K562 (cell line): ENCODE data around the gene SLC25A36. TPM values are rescaled to one million over a fixed set of nuclear protein-coding genes. Genes with fewer than 3 reads are reported as not detected.

ENCODE experiments used
- ATF1 ChIP-seq, 2 experiments: fragments of 450-650 bp in 1 of 2; IDR thresholded peaks; 2 replicates each; pipeline ENCODE4 v1.6.1; 2016; ENCODE audit warnings: missing compliant biosample characterization in 1 of 2, missing genetic modification characterization in 1 of 2
- ATF7 ChIP-seq: fragments of 450-650 bp; IDR thresholded peaks from 2 replicates; pipeline ENCODE4 v1.7.1; 2014; ENCODE audit warnings: mild to moderate bottlenecking, moderate library complexity
- C11orf30 ChIP-seq: fragments of 450-650 bp; IDR thresholded peaks from 2 replicates; pipeline ENCODE4 v1.6.1; 2016; ENCODE audit warnings: low read depth, mild to moderate bottlenecking
- CHCHD3 ChIP-seq: fragments of 250-450 bp; sonication (Bioruptor Pico); IDR thresholded peaks from 2 replicates; pipeline ENCODE4 v2.1.2; 2022; ENCODE audit warnings: mild to moderate bottlenecking
- CHD2 ChIP-seq: IDR thresholded peaks from 2 replicates; pipeline ENCODE4 v1.6.1; 2011; ENCODE audit warnings: low read depth, low read length
- ETV6 ChIP-seq, 3 experiments: fragments of 150-350 bp in 1 of 3; sonication (generic) in 1 of 3; formaldehyde crosslinking in 1 of 3; IDR thresholded peaks; 2 replicates each; pipeline versions ENCODE4 v1.6.1 to v1.8.0; 2014 to 2022; ENCODE audit warnings: borderline replicate concordance in 2 of 3, low read depth in 2 of 3, antibody characterized with exemption in 1 of 3, low read length in 1 of 3, mild to moderate bottlenecking in 1 of 3, missing genetic modification reagents in 1 of 3
- FOXA3 ChIP-seq, 2 experiments: fragments of 450-650 bp in 1 of 2; sonication (generic) in 1 of 2; formaldehyde crosslinking; IDR thresholded peaks in 1 of 2; conservative IDR thresholded peaks in 1 of 2; 2 replicates each; pipeline versions ENCODE4 v1.4.0 to v1.8.0; 2020 to 2022; ENCODE audit warnings: mild to moderate bottlenecking in 2 of 2, missing genetic modification reagents in 1 of 2
- GTF2F1 ChIP-seq: IDR thresholded peaks from 2 replicates; pipeline ENCODE4 v1.6.1; 2011; ENCODE audit warnings: low read depth, low read length, improper control_type of control experiment
- HMG20B ChIP-seq: fragments of 250-450 bp; sonication (Bioruptor Pico); IDR thresholded peaks from 2 replicates; pipeline ENCODE4 v1.5.0; 2021; ENCODE audit warnings: mild to moderate bottlenecking
- MTA3 ChIP-seq: fragments of 450-650 bp; formaldehyde crosslinking; IDR thresholded peaks from 2 replicates; pipeline ENCODE4 v1.6.1; 2017; ENCODE audit warnings: mild to moderate bottlenecking, borderline replicate concordance
- RUNX1 ChIP-seq: sonication (generic); IDR thresholded peaks from 2 replicates; pipeline ENCODE4 v1.6.1; 2016; ENCODE audit warnings: antibody characterized with exemption, low read depth
- TAF1 ChIP-seq: IDR thresholded peaks from 2 replicates; pipeline ENCODE4 v1.6.1; 2011; ENCODE audit warnings: mild to moderate bottlenecking, low read length, moderate library complexity; ENCODE audit not compliant: insufficient read depth, control insufficient read depth, severe bottlenecking; ENCODE audit errors: extremely low read depth
- TBL1XR1 ChIP-seq, 2 experiments: IDR thresholded peaks; 2 replicates each; pipeline ENCODE4 v1.6.1; 2012; ENCODE audit warnings: improper control_type of control experiment in 2 of 2, low read length in 2 of 2, mild to moderate bottlenecking in 1 of 2
- ZBTB49 ChIP-seq: sonication (generic); formaldehyde crosslinking; IDR thresholded peaks from 2 replicates; pipeline ENCODE4 v1.8.0; 2022; ENCODE audit warnings: missing genetic modification reagents, mild to moderate bottlenecking, borderline replicate concordance
- ZC3H4 ChIP-seq: sonication (generic); formaldehyde crosslinking; IDR thresholded peaks from 2 replicates; pipeline ENCODE4 v1.9.0; 2021; ENCODE audit warnings: missing genetic modification reagents, borderline replicate concordance
- ZNF232 ChIP-seq: sonication (generic); formaldehyde crosslinking; IDR thresholded peaks from 2 replicates; pipeline ENCODE4 v1.8.0; 2022; ENCODE audit warnings: mild to moderate bottlenecking, missing genetic modification reagents
- ZNF263 ChIP-seq: sonication (generic); formaldehyde crosslinking; IDR thresholded peaks from 2 replicates; pipeline ENCODE4 v1.8.0; 2022; ENCODE audit warnings: mild to moderate bottlenecking, missing genetic modification reagents, borderline replicate concordance
- polyA plus RNA-seq, 8 experiments: library from polyadenylated mRNA; depleted of rRNA in 4 of 8; stranded (reverse) in 5 of 8; unstranded in 3 of 8; fragments of >200 nt; fragmentation: Nextera tagmentation in 2 of 8; fragmentation: Illumina TruSeq in 1 of 8; extraction: Ambion mirVana in 2 of 8; extraction: Trizol in 1 of 8; gene quantifications; 2 replicates each; pipeline versions ENCODE4 v1.2.1 to v1.2.3, GENCODE V29; 2011 to 2014; ENCODE audit warnings: inconsistent platforms in 1 of 8, missing spikeins in 1 of 8
- total RNA-seq, 7 experiments: library from RNA; depleted of rRNA in 6 of 7; stranded (reverse); fragments of >200 nt in 6 of 7; fragmentation: Illumina TruSeq in 2 of 7; extraction: Trizol in 2 of 7; gene quantifications; 2 replicates each; pipeline versions ENCODE4 v1.2.1 to v1.2.3, GENCODE V29; 2011 to 2021; ENCODE audit warnings: low replicate concordance in 1 of 7
- TF ChIP-seq, protein P1 (sequence below): sonication (generic); formaldehyde crosslinking; IDR thresholded peaks from 2 replicates; pipeline ENCODE4 v1.8.1; 2022; ENCODE audit warnings: missing genetic modification reagents
- TF ChIP-seq, protein P2 (sequence below): fragments of 450-650 bp; IDR thresholded peaks from 2 replicates; pipeline ENCODE4 v1.6.1; 2016; ENCODE audit warnings: borderline replicate concordance

Gene SLC25A36
- total and polyA plus RNA-seq, 9 of the 15 experiments (the other 6 are each of a cell fraction or from before 2014, with no cell fraction given): 12.0 to 95.3 (median 43.3) TPM

DNA sequence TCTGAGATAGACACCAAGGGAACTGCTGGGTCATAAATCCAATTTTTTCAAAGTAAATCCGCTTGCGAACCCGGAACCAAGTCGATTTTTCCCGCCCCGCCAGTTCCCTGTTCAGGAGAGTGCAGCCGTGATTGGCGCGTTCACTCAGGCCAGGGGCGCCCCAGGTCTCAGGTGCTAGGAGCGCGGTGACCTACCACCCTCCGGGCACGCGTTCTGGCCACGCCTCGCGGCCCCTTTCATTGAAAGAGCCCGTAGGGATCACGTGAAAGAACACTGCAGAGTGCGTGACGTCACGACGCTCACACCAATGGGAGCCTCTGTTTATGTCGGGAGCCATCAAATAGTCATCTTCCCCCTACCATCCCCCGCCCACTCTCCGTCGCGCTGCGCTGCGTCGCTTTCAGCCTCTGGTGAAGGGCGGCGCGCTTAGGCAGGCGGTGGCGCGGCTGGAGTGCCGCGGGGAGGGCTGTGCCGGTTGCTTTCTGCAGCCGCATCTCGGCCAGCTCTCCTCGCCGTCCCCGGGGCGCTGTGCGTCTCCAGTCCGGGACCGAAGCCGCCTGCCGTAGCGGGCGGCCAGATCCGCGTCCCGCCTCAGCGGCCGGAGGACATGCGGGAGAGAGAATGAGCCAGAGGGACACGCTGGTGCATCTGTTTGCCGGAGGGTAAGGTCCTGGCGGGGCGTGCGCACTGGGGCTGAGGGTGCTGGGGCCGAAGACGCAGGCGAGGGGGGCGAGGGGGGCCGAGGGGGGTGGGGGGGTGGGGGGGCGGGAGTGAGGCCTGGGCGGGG is at the start of gene SLC25A36 (continued):
- TF ChIP-seq, protein P1, sequence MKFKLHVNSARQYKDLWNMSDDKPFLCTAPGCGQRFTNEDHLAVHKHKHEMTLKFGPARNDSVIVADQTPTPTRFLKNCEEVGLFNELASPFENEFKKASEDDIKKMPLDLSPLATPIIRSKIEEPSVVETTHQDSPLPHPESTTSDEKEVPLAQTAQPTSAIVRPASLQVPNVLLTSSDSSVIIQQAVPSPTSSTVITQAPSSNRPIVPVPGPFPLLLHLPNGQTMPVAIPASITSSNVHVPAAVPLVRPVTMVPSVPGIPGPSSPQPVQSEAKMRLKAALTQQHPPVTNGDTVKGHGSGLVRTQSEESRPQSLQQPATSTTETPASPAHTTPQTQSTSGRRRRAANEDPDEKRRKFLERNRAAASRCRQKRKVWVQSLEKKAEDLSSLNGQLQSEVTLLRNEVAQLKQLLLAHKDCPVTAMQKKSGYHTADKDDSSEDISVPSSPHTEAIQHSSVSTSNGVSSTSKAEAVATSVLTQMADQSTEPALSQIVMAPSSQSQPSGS (CRISPR knock-in tag): no peak
- TF ChIP-seq TAF1 (peak; percentile 87), ZNF263 (CRISPR knock-in tag) (peak; percentile 63), ATF1 (CRISPR knock-in tag; IDR thresholded peaks at IDR 0.05) (peak; percentile 89), ATF1 (tag; IDR thresholded peaks at IDR 0.05) (peak; percentile 100), ATF7 (peak; percentile 97), ZC3H4 (CRISPR knock-in tag) (0 out of 2 replicates have a peak, but pooled peaks have one; percentile 7), GTF2F1 (peak; percentile 69; the same call in 1 of the 2 replicates), FOXA3 (CRISPR knock-in tag; conservative IDR thresholded peaks at IDR 0.05 in 1 of 2, IDR thresholded peaks at IDR 0.05 in 1 of 2) (peak in 1 of 2 experiments; percentile 88; a peak in 2 of 4 replicates), ZNF232 (CRISPR knock-in tag) (peak; percentile 88; the same call in 1 of the 2 replicates), RUNX1 (no peak), CHD2 (0 out of 2 replicates have a peak, but pooled peaks have one; percentile 32), ZBTB49 (CRISPR knock-in tag) (peak; percentile 84; the same call in 1 of the 2 replicates), TBL1XR1 (IDR thresholded peaks at IDR 0.05; ENCODE audit: low read length in 2 of 2) (peak in 1 of 2 experiments; percentile 78; a peak in 2 of 4 replicates), ETV6 (IDR thresholded peaks at IDR 0.05; ENCODE audit: borderline replicate concordance in 1 of 2, low read depth in 2 of 2, low read length in 1 of 2) (no peak), ETV6 (CRISPR knock-in tag; IDR thresholded peaks at IDR 0.05; ENCODE audit: borderline replicate concordance) (peak; percentile 94; the same call in 1 of the 2 replicates), HMG20B (CRISPR knock-in tag) (no peak), C11orf30 (peak; percentile 86), MTA3 (peak; percentile 76; the same call in 1 of the 2 replicates), CHCHD3 (CRISPR knock-in tag) (no peak)
- TF ChIP-seq, protein P2, sequence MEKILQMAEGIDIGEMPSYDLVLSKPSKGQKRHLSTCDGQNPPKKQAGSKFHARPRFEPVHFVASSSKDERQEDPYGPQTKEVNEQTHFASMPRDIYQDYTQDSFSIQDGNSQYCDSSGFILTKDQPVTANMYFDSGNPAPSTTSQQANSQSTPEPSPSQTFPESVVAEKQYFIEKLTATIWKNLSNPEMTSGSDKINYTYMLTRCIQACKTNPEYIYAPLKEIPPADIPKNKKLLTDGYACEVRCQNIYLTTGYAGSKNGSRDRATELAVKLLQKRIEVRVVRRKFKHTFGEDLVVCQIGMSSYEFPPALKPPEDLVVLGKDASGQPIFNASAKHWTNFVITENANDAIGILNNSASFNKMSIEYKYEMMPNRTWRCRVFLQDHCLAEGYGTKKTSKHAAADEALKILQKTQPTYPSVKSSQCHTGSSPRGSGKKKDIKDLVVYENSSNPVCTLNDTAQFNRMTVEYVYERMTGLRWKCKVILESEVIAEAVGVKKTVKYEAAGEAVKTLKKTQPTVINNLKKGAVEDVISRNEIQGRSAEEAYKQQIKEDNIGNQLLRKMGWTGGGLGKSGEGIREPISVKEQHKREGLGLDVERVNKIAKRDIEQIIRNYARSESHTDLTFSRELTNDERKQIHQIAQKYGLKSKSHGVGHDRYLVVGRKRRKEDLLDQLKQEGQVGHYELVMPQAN: peak; percentile 59
